Fibroblast of lung (primary cell): ENCODE measurements around the gene SMARCA4. TPM values are rescaled to one million over a fixed set of nuclear protein-coding genes. Genes with fewer than 3 reads are reported as not detected.
A peak's percentile ranks its signal among the peaks of the same experiment; 100 is the strongest.

Source experiments
- DNase-seq, 2 donors: peaks; one replicate each; pipeline versions ENCODE4 v3.0.0 to v3.0.0-alpha.2; 2010; ENCODE audit warnings: low read depth in 2 of 2
- H2AFZ ChIP-seq: 2 replicates; pipeline ENCODE4 v1.5.1; 2012; ENCODE audit warnings: low read length, control low read depth, inconsistent platforms
- H3K27ac ChIP-seq: 2 replicates; pipeline ENCODE4 v1.5.1; 2011; ENCODE audit warnings: low read length, control low read depth; ENCODE audit not compliant: insufficient read depth
- H3K27me3 ChIP-seq: 2 replicates; pipeline ENCODE4 v1.5.1; 2011; ENCODE audit warnings: mild to moderate bottlenecking, low read length; ENCODE audit not compliant: control insufficient read depth, insufficient read depth
- H3K36me3 ChIP-seq: 2 replicates; pipeline ENCODE4 v1.5.1; 2011; ENCODE audit warnings: low read length; ENCODE audit not compliant: control insufficient read depth, insufficient read depth
- H3K4me1 ChIP-seq: 2 replicates; pipeline ENCODE4 v1.5.1; 2011; ENCODE audit warnings: low read length; ENCODE audit not compliant: control insufficient read depth, insufficient read depth; ENCODE audit errors: extremely low read depth
- H3K4me2 ChIP-seq: 2 replicates; pipeline ENCODE4 v1.5.1; 2011; ENCODE audit warnings: low read length, control low read depth; ENCODE audit not compliant: insufficient read depth; ENCODE audit errors: extremely low read depth
- H3K4me3 ChIP-seq, 4 experiments: fragments of 200-600 bp in 1 of 4; sonication (generic) in 1 of 4; replicated peaks in 1 of 4; 2 replicates each; pipeline ENCODE4 v1.5.1; 2011 to 2016; ENCODE audit warnings: low read length in 4 of 4, low read depth in 3 of 4, mild to moderate bottlenecking in 3 of 4, control low read depth in 2 of 4, inconsistent platforms in 1 of 4, mixed read lengths in 1 of 4; ENCODE audit not compliant: insufficient read depth in 1 of 4; ENCODE audit errors: control extremely low read depth in 1 of 4
- H3K79me2 ChIP-seq: 2 replicates; pipeline ENCODE4 v1.5.1; 2012; ENCODE audit warnings: mild to moderate bottlenecking, low read length, inconsistent platforms; ENCODE audit not compliant: control insufficient read depth, insufficient read depth
- H3K9ac ChIP-seq: 2 replicates; pipeline ENCODE4 v1.5.1; 2011; ENCODE audit warnings: mild to moderate bottlenecking, low read length, control low read depth; ENCODE audit not compliant: insufficient read depth
- H3K9me3 ChIP-seq: 2 replicates; pipeline ENCODE4 v1.5.1; 2012; ENCODE audit warnings: low read depth, low read length; ENCODE audit not compliant: control insufficient read depth, insufficient read depth
- H4K20me1 ChIP-seq: 2 replicates; pipeline ENCODE4 v1.5.1; 2011; ENCODE audit warnings: low read length; ENCODE audit not compliant: control insufficient read depth, insufficient read depth; ENCODE audit errors: extremely low read depth
- EZH2 ChIP-seq: IDR thresholded peaks from 2 replicates; pipeline ENCODE4 v1.5.1; 2012; ENCODE audit warnings: low read length, control low read depth, mild to moderate bottlenecking; ENCODE audit errors: missing control alignments
- polyA minus RNA-seq: library from RNA; depleted of rRNA, polyadenylated mRNA; stranded (reverse); fragments of >200 nt; gene quantifications from 2 replicates; pipeline ENCODE4 v1.2.3, GENCODE V29; 2011; ENCODE audit warnings: low replicate concordance
- polyA plus RNA-seq, 2 donors: library from polyadenylated mRNA; depleted of rRNA in 1 of 2; stranded (reverse) in 1 of 2; unstranded in 1 of 2; fragments of >200 nt; gene quantifications; 2 replicates each; pipeline ENCODE4 v1.2.1, GENCODE V29; 2011 to 2012; ENCODE audit warnings: missing spikeins in 1 of 2
- total RNA-seq: library from RNA; depleted of rRNA; stranded (reverse); fragments of >200 nt; gene quantifications from 2 replicates; pipeline ENCODE4 v1.2.1, GENCODE V29; 2014
- TF ChIP-seq, protein P1 (sequence below), 2 donors: IDR thresholded peaks in 1 of 2; conservative IDR thresholded peaks in 1 of 2; 1 replicate in 1 of 2; 2 replicates in 1 of 2; pipeline ENCODE4 v1.5.1; 2011 to 2012; ENCODE audit warnings: low read length in 2 of 2, control low read depth in 1 of 2, inconsistent platforms in 1 of 2, low read depth in 1 of 2, mild to moderate bottlenecking in 1 of 2

Gene SMARCA4
- total RNA-seq, result 35.7 and 61.1 TPM in 2 replicates
- 28.1 and 53.1 TPM in 2 replicates for polyA plus RNA-seq
- polyA plus RNA-seq (2012), result 70.1 and 109 TPM in 2 replicates
- polyA minus RNA-seq, result 168 and 225 TPM in 2 replicates

DNA sequence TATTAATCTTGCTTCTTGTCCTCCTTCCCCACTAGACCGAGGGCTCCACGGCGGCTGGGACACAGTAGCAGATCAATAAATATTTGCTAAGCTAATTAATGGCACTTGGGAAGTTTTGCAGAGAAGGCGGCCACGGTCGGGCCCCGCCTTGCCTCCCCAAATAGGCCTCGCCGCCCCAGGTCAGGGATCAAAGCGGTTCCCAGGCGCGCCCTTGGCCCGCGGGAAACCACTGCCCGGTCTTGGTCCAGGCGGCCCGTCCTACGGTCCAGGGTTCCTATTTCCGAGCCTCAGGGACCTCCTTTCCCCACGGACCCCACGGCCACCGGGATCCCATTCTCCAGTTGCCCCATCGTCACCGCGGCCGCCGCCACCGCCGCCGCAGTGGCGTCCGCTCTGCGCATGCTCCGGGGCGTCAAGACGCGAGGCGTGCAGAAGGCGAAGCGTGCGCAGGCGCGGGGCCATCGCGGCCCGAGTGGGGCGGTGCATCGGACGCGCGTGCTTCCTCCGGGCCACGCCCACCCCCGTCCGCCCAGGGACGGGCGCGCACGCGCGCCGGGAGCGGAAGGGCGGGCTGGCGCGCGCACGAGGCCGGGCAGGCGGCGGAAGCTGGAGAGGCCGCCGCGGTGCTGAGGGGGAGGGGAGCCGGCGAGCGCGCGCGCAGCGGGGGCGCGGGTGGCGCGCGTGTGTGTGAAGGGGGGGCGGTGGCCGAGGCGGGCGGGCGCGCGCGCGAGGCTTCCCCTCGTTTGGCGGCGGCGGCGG lies at the start of gene SMARCA4:
TSS of gene SMARCA4 (plus strand) at position 717 of the 759 bp plus-strand sequence. CDS start 23,122 bp downstream, outside the sequence.
- Histone ChIP-seq H3K9ac (peak within 1 kb of the TSS; percentile 90), H3K36me3 (peaks cover 1% of the 10 kb centered on the region), H3K27me3 (no peaks in the 10 kb centered on the region), H3K27ac (peak within 1 kb of the TSS; percentile 82), H3K4me2 (peak within 1 kb of the TSS; percentile 99), H4K20me1 (no peaks in the 10 kb centered on the region), H2AFZ (peak within 1 kb of the TSS; percentile 73), H3K9me3 (no peaks in the 10 kb centered on the region), H3K4me1 (no peaks in the 10 kb centered on the region), H3K79me2 (peaks cover 42% of the 10 kb centered on the region), H3K4me3 (peak within 1 kb of the TSS; percentile 88 to 96 (median 91))
- DNase-seq, result peak; percentile 92 to 97
- TF ChIP-seq, protein P1, sequence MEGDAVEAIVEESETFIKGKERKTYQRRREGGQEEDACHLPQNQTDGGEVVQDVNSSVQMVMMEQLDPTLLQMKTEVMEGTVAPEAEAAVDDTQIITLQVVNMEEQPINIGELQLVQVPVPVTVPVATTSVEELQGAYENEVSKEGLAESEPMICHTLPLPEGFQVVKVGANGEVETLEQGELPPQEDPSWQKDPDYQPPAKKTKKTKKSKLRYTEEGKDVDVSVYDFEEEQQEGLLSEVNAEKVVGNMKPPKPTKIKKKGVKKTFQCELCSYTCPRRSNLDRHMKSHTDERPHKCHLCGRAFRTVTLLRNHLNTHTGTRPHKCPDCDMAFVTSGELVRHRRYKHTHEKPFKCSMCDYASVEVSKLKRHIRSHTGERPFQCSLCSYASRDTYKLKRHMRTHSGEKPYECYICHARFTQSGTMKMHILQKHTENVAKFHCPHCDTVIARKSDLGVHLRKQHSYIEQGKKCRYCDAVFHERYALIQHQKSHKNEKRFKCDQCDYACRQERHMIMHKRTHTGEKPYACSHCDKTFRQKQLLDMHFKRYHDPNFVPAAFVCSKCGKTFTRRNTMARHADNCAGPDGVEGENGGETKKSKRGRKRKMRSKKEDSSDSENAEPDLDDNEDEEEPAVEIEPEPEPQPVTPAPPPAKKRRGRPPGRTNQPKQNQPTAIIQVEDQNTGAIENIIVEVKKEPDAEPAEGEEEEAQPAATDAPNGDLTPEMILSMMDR (conservative IDR thresholded peaks at IDR 0.05 in 1 of 2, IDR thresholded peaks at IDR 0.05 in 1 of 2; ENCODE audit: low read depth in 1 of 2, low read length in 2 of 2), result no peak
- no peak for TF ChIP-seq EZH2

DNA sequence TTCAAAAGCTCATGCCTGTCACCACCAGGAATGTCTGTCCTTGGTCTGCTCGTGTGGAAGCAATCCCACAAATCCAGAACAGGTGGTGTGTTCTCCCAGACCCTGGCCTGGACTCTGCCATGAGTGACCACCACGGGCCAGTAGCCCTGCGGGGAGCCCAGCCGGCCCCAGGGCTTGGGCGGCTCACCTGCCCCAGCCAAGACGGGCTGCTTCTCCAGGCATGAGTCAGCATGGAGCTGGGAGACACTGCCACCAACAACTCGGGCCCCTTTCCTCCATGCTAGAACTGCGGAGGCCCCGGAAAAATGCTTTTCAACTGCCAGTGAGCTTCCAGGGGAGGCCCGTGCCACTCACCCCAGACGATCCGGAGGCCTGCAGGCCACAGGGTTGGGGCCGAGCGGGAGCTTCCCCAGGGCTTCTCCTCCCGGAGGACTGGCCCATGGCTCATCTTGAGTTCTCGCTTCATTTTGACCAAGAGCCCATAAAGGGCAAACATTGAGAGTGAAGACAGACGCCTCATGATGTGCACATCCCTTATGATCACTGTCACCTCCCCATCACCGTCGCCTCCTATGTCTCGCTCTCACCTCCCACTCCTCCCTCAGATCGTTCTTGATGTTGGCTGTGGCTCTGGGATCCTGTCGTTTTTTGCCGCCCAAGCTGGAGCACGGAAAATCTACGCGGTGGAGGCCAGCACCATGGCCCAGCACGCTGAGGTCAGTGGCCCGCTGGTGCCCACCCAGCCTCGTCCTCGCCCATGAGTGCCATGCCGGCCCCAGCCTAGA lies 49.1 kb upstream of the SMARCA4 start:
- Histone ChIP-seq H4K20me1 (no peaks in the 10 kb centered on the region), H3K4me3 (no peak overlapping the region), H3K27me3 (no peaks in the 10 kb centered on the region), H3K36me3 (peaks cover 27% of the 10 kb centered on the region), H3K27ac (no peak overlapping the region), H2AFZ (no peak overlapping the region), H3K4me1 (peaks cover 13% of the 10 kb centered on the region), H3K9me3 (no peaks in the 10 kb centered on the region), H3K4me2 (no peak overlapping the region), H3K9ac (no peak overlapping the region), H3K79me2 (no peaks in the 10 kb centered on the region)
- no peak for DNase-seq
- TF ChIP-seq EZH2, result no peak
- TF ChIP-seq, protein P1 (conservative IDR thresholded peaks at IDR 0.05 in 1 of 2, IDR thresholded peaks at IDR 0.05 in 1 of 2; ENCODE audit: low read depth in 1 of 2, low read length in 2 of 2), result no peak

DNA sequence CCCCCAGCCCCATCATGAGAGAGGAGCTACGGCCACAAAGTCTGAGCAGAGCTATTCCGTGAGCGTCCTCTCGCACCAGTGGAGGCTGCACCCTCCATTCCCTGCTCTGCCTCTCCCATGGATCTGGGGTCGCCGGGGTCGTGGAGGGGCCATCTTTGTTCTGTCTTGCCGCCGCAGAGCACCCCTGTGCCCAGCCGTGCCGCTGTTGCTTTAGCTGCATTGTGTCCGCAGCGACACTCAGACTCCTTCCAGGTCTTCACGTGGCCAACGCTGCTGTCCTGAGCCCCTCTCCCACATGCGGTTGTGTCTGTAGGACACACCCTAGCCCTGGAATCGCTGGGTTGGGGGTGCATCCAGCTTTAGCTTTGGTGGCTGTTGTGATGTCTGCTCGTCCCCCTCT lies 48.2 kb upstream of the SMARCA4 start:
- Histone ChIP-seq H4K20me1 (no peaks in the 10 kb centered on the region), H3K27me3 (no peaks in the 10 kb centered on the region), H3K9me3 (no peaks in the 10 kb centered on the region), H3K4me1 (peaks cover 13% of the 10 kb centered on the region), H3K9ac (no peak overlapping the region), H3K36me3 (peaks cover 27% of the 10 kb centered on the region), H3K79me2 (no peaks in the 10 kb centered on the region), H3K27ac (no peak overlapping the region), H3K4me2 (no peak overlapping the region), H2AFZ (no peak overlapping the region), H3K4me3 (no peak overlapping the region)
- no peak for TF ChIP-seq EZH2
- TF ChIP-seq, protein P1 (conservative IDR thresholded peaks at IDR 0.05 in 1 of 2, IDR thresholded peaks at IDR 0.05 in 1 of 2; ENCODE audit: low read depth in 1 of 2, low read length in 2 of 2), result no peak
- no peak for DNase-seq
